Coronary artery (tissue), 2 donors: Measurements from ENCODE around the gene LCE2D.
"Not testable (repeated sequence)": the region's sequence is repeated elsewhere in the genome, so short reads cannot be mapped to it uniquely, and the experiment has no call there.

Experiments
- DNase-seq: peaks from one replicate; pipeline ENCODE4 v3.0.0-alpha.2; 2017; ENCODE audit warnings: low spot score
- H3K27ac ChIP-seq, 2 donors: fragments of 200-600 bp; sonication (generic); one replicate each; pipeline ENCODE4 v1.5.1; 2016 to 2019
- H3K4me3 ChIP-seq: fragments of 200-600 bp; sonication (generic); 2 replicates; pipeline ENCODE4 v1.5.1; 2016; ENCODE audit warnings: mild to moderate bottlenecking, moderate library complexity
- TF ChIP-seq, protein P1 (sequence below): fragments of 200-600 bp; sonication (generic); IDR thresholded peaks from one replicate; pipeline ENCODE4 v1.5.1; 2019; ENCODE audit warnings: antibody characterized with exemption

The LCE2D gene

GRCh38 chr1:152658649-152659048, 4.5 kb upstream of the LCE2D start:
- Histone ChIP-seq H3K4me3 (no peak overlapping the region), H3K27ac (no peak overlapping the region)
- DNase-seq, result no peak
- TF ChIP-seq, protein P1, sequence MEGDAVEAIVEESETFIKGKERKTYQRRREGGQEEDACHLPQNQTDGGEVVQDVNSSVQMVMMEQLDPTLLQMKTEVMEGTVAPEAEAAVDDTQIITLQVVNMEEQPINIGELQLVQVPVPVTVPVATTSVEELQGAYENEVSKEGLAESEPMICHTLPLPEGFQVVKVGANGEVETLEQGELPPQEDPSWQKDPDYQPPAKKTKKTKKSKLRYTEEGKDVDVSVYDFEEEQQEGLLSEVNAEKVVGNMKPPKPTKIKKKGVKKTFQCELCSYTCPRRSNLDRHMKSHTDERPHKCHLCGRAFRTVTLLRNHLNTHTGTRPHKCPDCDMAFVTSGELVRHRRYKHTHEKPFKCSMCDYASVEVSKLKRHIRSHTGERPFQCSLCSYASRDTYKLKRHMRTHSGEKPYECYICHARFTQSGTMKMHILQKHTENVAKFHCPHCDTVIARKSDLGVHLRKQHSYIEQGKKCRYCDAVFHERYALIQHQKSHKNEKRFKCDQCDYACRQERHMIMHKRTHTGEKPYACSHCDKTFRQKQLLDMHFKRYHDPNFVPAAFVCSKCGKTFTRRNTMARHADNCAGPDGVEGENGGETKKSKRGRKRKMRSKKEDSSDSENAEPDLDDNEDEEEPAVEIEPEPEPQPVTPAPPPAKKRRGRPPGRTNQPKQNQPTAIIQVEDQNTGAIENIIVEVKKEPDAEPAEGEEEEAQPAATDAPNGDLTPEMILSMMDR, result no peak

DNA sequence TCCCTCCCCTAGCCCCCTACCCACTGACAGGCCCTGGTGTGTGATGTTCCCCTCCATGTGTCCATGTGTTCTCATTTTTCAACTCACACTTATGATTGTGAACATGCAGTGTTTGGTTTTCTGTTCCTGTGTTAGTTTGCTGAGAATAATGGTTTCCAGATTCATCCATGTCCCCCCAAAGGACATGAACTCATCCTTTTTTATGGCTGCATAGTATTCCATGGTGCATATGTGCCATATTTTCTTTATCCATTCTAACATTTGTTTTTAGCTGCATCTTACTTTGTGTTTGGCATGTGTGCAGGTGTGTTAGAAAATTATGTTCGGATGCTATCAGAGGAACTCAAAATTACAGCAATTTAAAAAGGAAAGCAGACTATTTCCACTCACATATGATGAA, 3.0 kb downstream of the LCE2D start:
- H3K4me3 ChIP-seq, H3K27ac ChIP-seq, DNase-seq: not testable (repeated sequence)

GRCh38 chr1:152667648-152668047, 4.5 kb downstream of the LCE2D start:
- TF ChIP-seq, protein P1, result no peak
- DNase-seq, result no peak
- Histone ChIP-seq H3K4me3 (no peak overlapping the region), H3K27ac (no peak overlapping the region)

DNA sequence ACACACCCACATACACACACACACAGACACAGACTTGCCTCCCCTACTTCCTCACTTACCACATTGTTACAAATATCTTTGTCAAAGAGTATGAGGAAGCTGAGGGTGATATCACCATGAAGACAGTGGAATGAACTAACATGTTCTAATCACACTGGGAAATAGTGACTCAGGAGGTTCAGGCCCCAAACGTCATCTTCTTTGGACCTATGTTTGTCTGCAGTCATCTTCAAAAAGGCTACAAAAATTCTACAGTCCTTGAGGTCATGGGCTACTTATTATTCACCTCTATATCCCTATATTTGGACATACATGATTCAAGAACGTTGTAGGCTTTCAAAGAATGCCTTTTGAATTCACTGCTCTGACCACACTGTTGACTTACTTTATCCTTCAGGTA, 9.8 kb downstream of the LCE2D start:
- Histone ChIP-seq H3K27ac (no peak overlapping the region), H3K4me3 (no peak overlapping the region)
- no peak for DNase-seq
- TF ChIP-seq, protein P1, result no peak

DNA sequence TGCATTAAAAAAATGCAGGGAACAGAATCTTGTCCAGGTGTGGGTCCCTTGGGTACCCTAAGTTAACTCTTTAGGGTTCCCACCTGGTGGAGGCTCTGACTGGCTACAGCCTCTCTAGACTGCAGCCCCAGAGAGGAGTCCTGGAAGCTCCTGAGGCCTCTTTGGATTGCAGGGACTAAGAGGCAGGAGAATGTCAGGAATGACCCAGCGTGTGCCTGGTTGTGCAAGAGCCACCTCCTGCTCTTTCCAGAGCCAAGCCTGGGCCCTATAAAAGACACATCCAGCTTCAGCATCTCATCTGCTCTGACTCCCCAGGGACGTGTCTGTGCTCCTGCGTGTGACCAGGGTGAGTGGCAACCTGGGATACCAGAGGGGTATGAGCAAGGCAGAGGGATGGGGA, 11.8 kb downstream of the LCE2D start, which contains the start of gene LCE2C:
LCE2C (plus strand) TSS at position 297 of the 400 bp plus-strand sequence. CDS start 737 bp downstream, outside the sequence.
- H3K27ac ChIP-seq, H3K4me3 ChIP-seq, DNase-seq: not testable (repeated sequence)

DNA sequence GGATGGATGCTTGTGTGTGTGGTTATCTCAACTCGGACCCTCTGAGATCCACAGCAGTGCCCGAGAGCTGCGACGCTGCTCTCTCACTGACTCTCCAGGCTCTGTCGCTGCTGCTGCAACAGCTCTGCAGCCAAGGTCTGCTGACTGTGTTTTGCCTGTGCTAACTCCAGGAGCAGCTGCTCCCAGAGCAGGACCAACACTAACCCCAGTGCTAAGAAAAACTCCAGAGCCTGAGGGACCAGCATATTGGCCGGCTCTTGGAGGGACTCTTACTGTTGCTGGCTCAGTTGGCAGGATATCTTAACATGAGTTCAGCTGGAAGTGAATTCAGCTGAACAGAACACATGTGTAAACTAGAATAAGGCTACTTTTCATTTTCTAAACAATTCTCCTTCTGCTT, 16.3 kb downstream of the LCE2D start:
- TF ChIP-seq, protein P1, result no peak
- no peak overlapping the region for H3K27ac ChIP-seq
- DNase-seq, result no peak
- H3K4me3 ChIP-seq, result no peak overlapping the region

- Histone ChIP-seq H3K27ac (no peak overlapping the region), H3K4me3 (no peak overlapping the region)
- DNase-seq, result no peak
- TF ChIP-seq, protein P1, result no peak
These were observed 18.4 kb downstream of the LCE2D start for GRCh38 chr1:152681616-152682015.

GRCh38 chr1:152683846-152684245, 20.7 kb downstream of the LCE2D start:
- DNase-seq, result no peak
- TF ChIP-seq, protein P1, result no peak
- Histone ChIP-seq H3K4me3 (no peak overlapping the region), H3K27ac (no peak overlapping the region)

- not testable (repeated sequence) for H3K4me3 ChIP-seq, H3K27ac ChIP-seq
These were observed 22.6 kb downstream of the LCE2D start, which contains the start of gene LCE2B for GRCh38 chr1:152685823-152686222. Gene LCE2B (plus strand): TSS chr1:152686123. CDS start chr1:152686844, 721 bp downstream.

More at GRCh38 chr1:152685823-152686222, 22.6 kb downstream of the LCE2D start, which contains the start of gene LCE2B:
- DNase-seq, result not testable (repeated sequence)
